CD14-positive monocyte (primary cell): ENCODE measurements around the gene AFF3. TPM values are rescaled to one million over a fixed set of nuclear protein-coding genes. Genes with fewer than 3 reads are reported as not detected.

Experiments used
- DNase-seq, 3 donors: peaks; one replicate each; pipeline ENCODE4 v3.0.0-alpha.2; 2011 to 2022
- H2AFZ ChIP-seq: 2 replicates; pipeline ENCODE4 v1.6.0; 2012; ENCODE audit warnings: mild to moderate bottlenecking, low read depth, low read length, inconsistent platforms; ENCODE audit not compliant: insufficient read depth, poor library complexity, severe bottlenecking
- H3K27ac ChIP-seq, 2 donors: 1 replicate in 1 of 2; 2 replicates in 1 of 2; pipeline ENCODE4 v1.5.1; 2012 to 2013; ENCODE audit warnings: low read length in 2 of 2, control low read depth in 1 of 2, inconsistent platforms in 1 of 2, low read depth in 1 of 2, mild to moderate bottlenecking in 1 of 2
- H3K27me3 ChIP-seq, 2 donors: one replicate each; pipeline versions ENCODE4 v1.6.0 to v1.6.1; 2011 to 2013; ENCODE audit warnings: low read length in 2 of 2; ENCODE audit not compliant: control insufficient read depth in 2 of 2, insufficient read depth in 2 of 2
- H3K36me3 ChIP-seq, 2 donors: replicated peaks in 1 of 2; 1 replicate in 1 of 2; 2 replicates in 1 of 2; pipeline versions ENCODE4 v1.5.1 to v1.6.1; 2012 to 2013; ENCODE audit warnings: low read length in 2 of 2, control low read depth in 1 of 2, inconsistent platforms in 1 of 2, mild to moderate bottlenecking in 1 of 2; ENCODE audit not compliant: insufficient read depth in 2 of 2, control insufficient read depth in 1 of 2
- H3K4me1 ChIP-seq, 2 donors: 1 replicate in 1 of 2; 2 replicates in 1 of 2; pipeline versions ENCODE4 v1.5.1 to v1.6.1; 2012 to 2013; ENCODE audit warnings: low read length in 2 of 2, control low read depth in 1 of 2, inconsistent platforms in 1 of 2, mild to moderate bottlenecking in 1 of 2, moderate library complexity in 1 of 2; ENCODE audit not compliant: insufficient read depth in 2 of 2, control insufficient read depth in 1 of 2
- H3K4me2 ChIP-seq: replicated peaks from 2 replicates; pipeline ENCODE3; 2012; ENCODE audit warnings: low read length, moderate library complexity, mild to moderate bottlenecking; ENCODE audit not compliant: poor library complexity, severe bottlenecking; ENCODE audit errors: extremely low read depth
- H3K4me3 ChIP-seq, 3 experiments: fragments of 200-600 bp in 1 of 3; sonication (generic) in 1 of 3; replicated peaks in 1 of 3; 1 replicate in 2 of 3; 2 replicates in 1 of 3; pipeline ENCODE4 v1.5.1; 2011 to 2013; ENCODE audit warnings: low read length in 3 of 3, mild to moderate bottlenecking in 3 of 3, control low read depth in 2 of 3, low read depth in 2 of 3, inconsistent platforms in 1 of 3, moderate library complexity in 1 of 3
- H3K79me2 ChIP-seq: 2 replicates; pipeline ENCODE4 v1.6.0; 2012; ENCODE audit warnings: mild to moderate bottlenecking, control low read depth, inconsistent platforms, low read length, moderate library complexity; ENCODE audit not compliant: insufficient read depth
- H3K9ac ChIP-seq: 2 replicates; pipeline ENCODE4 v1.6.0; 2017; ENCODE audit warnings: low read length, mild to moderate bottlenecking; ENCODE audit not compliant: insufficient read depth, poor library complexity, severe bottlenecking
- H3K9me3 ChIP-seq, 2 donors: replicated peaks in 1 of 2; 1 replicate in 1 of 2; 2 replicates in 1 of 2; pipeline versions ENCODE4 v1.5.1 to v1.6.1; 2012 to 2013; ENCODE audit warnings: low read length in 2 of 2, control low read depth in 1 of 2; ENCODE audit not compliant: control insufficient read depth in 1 of 2, insufficient read depth in 1 of 2
- H4K20me1 ChIP-seq: 2 replicates; pipeline ENCODE4 v1.6.0; 2012; ENCODE audit warnings: mild to moderate bottlenecking, low read length, control low read depth, moderate library complexity; ENCODE audit not compliant: insufficient read depth
- H3K27ac Mint-ChIP-seq, 7 donors: one replicate each; pipeline ENCODE4 v1.8.0; 2020; ENCODE audit warnings: mild to moderate bottlenecking in 7 of 7, mixed read lengths in 7 of 7, moderate library complexity in 6 of 7, inconsistent platforms in 2 of 7
- H3K27me3 Mint-ChIP-seq, 3 donors: one replicate each; pipeline ENCODE4 v1.8.0; 2021 to 2022; ENCODE audit warnings: low read depth in 3 of 3, mild to moderate bottlenecking in 3 of 3, mixed read lengths in 3 of 3, moderate library complexity in 3 of 3, inconsistent platforms in 1 of 3
- H3K36me3 Mint-ChIP-seq, 2 donors: one replicate each; pipeline ENCODE4 v1.8.0; 2020; ENCODE audit warnings: mixed read lengths in 2 of 2, inconsistent platforms in 1 of 2, mild to moderate bottlenecking in 1 of 2
- H3K4me1 Mint-ChIP-seq: one replicate; pipeline ENCODE4 v1.8.0; 2020; ENCODE audit warnings: mild to moderate bottlenecking, mixed read lengths
- H3K4me3 Mint-ChIP-seq, 2 donors: one replicate each; pipeline ENCODE4 v1.8.0; 2020; ENCODE audit warnings: mild to moderate bottlenecking in 2 of 2, mixed read lengths in 2 of 2, moderate library complexity in 1 of 2
- H3K9me3 Mint-ChIP-seq, 7 donors: one replicate each; pipeline ENCODE4 v1.8.0; 2020 to 2022; ENCODE audit warnings: mixed read lengths in 7 of 7, mild to moderate bottlenecking in 6 of 7, moderate library complexity in 6 of 7, inconsistent platforms in 2 of 7
- CTCF ChIP-seq: fragments of 200-600 bp; IDR thresholded peaks from one replicate; pipeline ENCODE4 v1.8.0; 2022; ENCODE audit warnings: antibody characterized with exemption, mild to moderate bottlenecking
- WGBS: methylation state at CpG from one replicate; pipeline ENCODE4 v1.1.5; 2013; ENCODE audit warnings: missing lambda C conversion rate; ENCODE audit not compliant: insufficient coverage; 5-methylcytosine and 5-hydroxymethylcytosine counted together
- intact Hi-C, 2 donors: fragments of 100-400 bp; cut with micrococcal nuclease; formaldehyde crosslinking; loops; one replicate each; pipeline versions ENCODE4 v1.15.0 to v1.15.1; 2023
- polyA plus RNA-seq, 3 donors: library from polyadenylated mRNA; depleted of rRNA in 1 of 3; unstranded in 2 of 3; stranded (reverse) in 1 of 3; fragments of 300-500 nt in 2 of 3; fragments of >200 nt in 1 of 3; fragmentation: Illumina TruSeq in 2 of 3; gene quantifications; 1 replicate in 2 of 3; 2 replicates in 1 of 3; pipeline ENCODE4 v1.2.3, GENCODE V29; 2012 to 2021

The AFF3 gene
- polyA plus RNA-seq, 3 donors, result 0.17 to 4.1 (median 0.49) TPM

- peaks cover 0 to 2% (median 0%) of the 10 kb centered on the region in 3 donors for H3K27me3 Mint-ChIP-seq
- Histone ChIP-seq H3K79me2 (no peaks in the 10 kb centered on the region), H3K4me1 (no peaks in the 10 kb centered on the region), H3K4me2 (no peak overlapping the region), H3K27me3 (no peaks in the 10 kb centered on the region), H3K27ac (no peak overlapping the region), H3K4me3 (no peak overlapping the region), H3K9me3 (no peaks in the 10 kb centered on the region), H2AFZ (no peak overlapping the region), H3K9ac (no peak overlapping the region), H3K36me3 (no peaks in the 10 kb centered on the region), H4K20me1 (no peaks in the 10 kb centered on the region)
- peaks cover 0 to 2% (median 0%) of the 10 kb centered on the region in 7 donors for H3K9me3 Mint-ChIP-seq
- WGBS, result 95% methylated on average over 7 of the region's 9 CpGs
- H3K4me3 Mint-ChIP-seq, result no peak overlapping the region
- peak overlapping the region in 1 of 7 donors; percentile 47 for H3K27ac Mint-ChIP-seq
- no peak for TF ChIP-seq CTCF
- no peaks in the 10 kb centered on the region for H3K4me1 Mint-ChIP-seq
- intact Hi-C loops, result no loop called here
- H3K36me3 Mint-ChIP-seq, result peaks cover 14 to 15% of the 10 kb centered on the region in 2 donors
- DNase-seq, result no peak
These were observed 543.9 kb downstream of the AFF3 start for GRCh38 chr2:99598441-99598840.

GRCh38 chr2:99597616-99598015 is 544.8 kb downstream of the AFF3 start:
- 98% methylated on average over 8 of the region's 9 CpGs for WGBS
- peaks cover 0 to 2% (median 0%) of the 10 kb centered on the region in 7 donors for H3K9me3 Mint-ChIP-seq
- H3K27ac ChIP-seq, result no peak overlapping the region
- peaks cover 19 to 20% of the 10 kb centered on the region in 2 donors for H3K36me3 Mint-ChIP-seq
- TF ChIP-seq CTCF, result no peak
- no peaks in the 10 kb centered on the region for H3K27me3 ChIP-seq
- H3K4me2 ChIP-seq, result no peak overlapping the region
- DNase-seq, result no peak
- H3K9me3 ChIP-seq, result no peaks in the 10 kb centered on the region
- intact Hi-C loops, result no loop called here
- no peaks in the 10 kb centered on the region for H3K36me3 ChIP-seq
- H4K20me1 ChIP-seq, result no peaks in the 10 kb centered on the region
- no peak overlapping the region for H3K4me3 Mint-ChIP-seq
- H3K4me3 ChIP-seq, result no peak overlapping the region
- H3K4me1 Mint-ChIP-seq, result no peaks in the 10 kb centered on the region
- H2AFZ ChIP-seq, result no peak overlapping the region
- no peak overlapping the region for H3K27ac Mint-ChIP-seq
- H3K9ac ChIP-seq, result no peak overlapping the region
- no peaks in the 10 kb centered on the region for H3K4me1 ChIP-seq
- H3K79me2 ChIP-seq, result no peaks in the 10 kb centered on the region
- H3K27me3 Mint-ChIP-seq, result peaks cover 0 to 2% (median 0%) of the 10 kb centered on the region in 3 donors
